ENCODE results near the gene WDR62. TPM values are rescaled to one million over a fixed set of nuclear protein-coding genes. Genes with fewer than 3 reads are reported as not detected.

The WDR62 gene
- total RNA-seq, 1 experiment from 2014 or later = 30.0 TPM

GRCh38 chr19:36027696-36028095 lies 27.0 kb upstream of the WDR62 start:
- Histone ChIP-seq H2BK20ac (ENCODE audit: low read depth, low read length, poor library complexity, severe bottlenecking) (no peak overlapping the region), H3K27me3 (ENCODE audit: insufficient read depth, low read length) (no peaks in the 10 kb centered on the region)

More at GRCh38 chr19:36027696-36028095, 27.0 kb upstream of the WDR62 start:
- Histone ChIP-seq H4K5ac (ENCODE audit: insufficient read length, low read depth, low read length) (no peak overlapping the region), H3K4me2 (ENCODE audit: insufficient read depth, insufficient read length, low read length) (no peak overlapping the region), H4K8ac (replicated peaks; ENCODE audit: insufficient read length, low read depth, low read length) (no peak overlapping the region), H2BK15ac (ENCODE audit: low read depth, low read length) (no peak overlapping the region), H3K4me1 (ENCODE audit: insufficient read depth, low read length) (no peaks in the 10 kb centered on the region; the same call in 1 of the 2 replicates), H3K79me2 (ENCODE audit: insufficient read depth, low read length) (no peaks in the 10 kb centered on the region), H2BK12ac (ENCODE audit: insufficient read length, low read depth, low read length) (no peak overlapping the region), H4K20me1 (ENCODE audit: control insufficient read depth, insufficient read depth, insufficient read length) (no peaks in the 10 kb centered on the region), H3K23me2 (ENCODE audit: insufficient read length, low read depth, low read length, poor library complexity, severe bottlenecking) (peaks cover 6% of the 10 kb centered on the region), H3K23ac (ENCODE audit: insufficient read length, low read depth, low read length) (no peak overlapping the region), H3K9ac (ENCODE audit: extremely low read depth, insufficient read length, low read length) (no peak overlapping the region), H2AFZ (ENCODE audit: low read length) (no peak overlapping the region), H4K91ac (ENCODE audit: insufficient read length, low read depth, low read length) (no peak overlapping the region), H3K9me3 (ENCODE audit: control insufficient read depth, low read depth, low read length) (no peaks in the 10 kb centered on the region), H3K4ac (ENCODE audit: low read depth, low read length) (no peak overlapping the region), H2BK5ac (ENCODE audit: insufficient read length, low read length) (no peak overlapping the region), H2BK120ac (ENCODE audit: low read depth, low read length, poor library complexity, severe bottlenecking) (no peak overlapping the region), H3T11ph (ENCODE audit: low read length) (no peak overlapping the region), H2AK5ac (ENCODE audit: insufficient read length, low read length) (no peak overlapping the region), H3K14ac (ENCODE audit: insufficient read depth, low read length) (no peak overlapping the region), H3K79me1 (ENCODE audit: insufficient read depth, low read depth, low read length, poor library complexity, severe bottlenecking) (no peaks in the 10 kb centered on the region), H3K18ac (ENCODE audit: insufficient read length, low read depth, low read length) (no peak overlapping the region), H3K56ac (ENCODE audit: insufficient read length, low read depth, low read length) (no peak overlapping the region), H3K27ac (ENCODE audit: insufficient read length, low read depth, low read length) (no peak overlapping the region)
- no peaks in the 10 kb centered on the region; a peak in 1 of 4 replicates for H3K4me1 Mint-ChIP-seq
- no CpG with 5 or more reads among the region's 6 CpGs for WGBS (ENCODE audit: extremely low coverage, insufficient read length, low lambda C conversion rate)
- DNase-seq = no peak
- no peak overlapping the region for H3K27ac Mint-ChIP-seq
- TF ChIP-seq, protein P1, sequence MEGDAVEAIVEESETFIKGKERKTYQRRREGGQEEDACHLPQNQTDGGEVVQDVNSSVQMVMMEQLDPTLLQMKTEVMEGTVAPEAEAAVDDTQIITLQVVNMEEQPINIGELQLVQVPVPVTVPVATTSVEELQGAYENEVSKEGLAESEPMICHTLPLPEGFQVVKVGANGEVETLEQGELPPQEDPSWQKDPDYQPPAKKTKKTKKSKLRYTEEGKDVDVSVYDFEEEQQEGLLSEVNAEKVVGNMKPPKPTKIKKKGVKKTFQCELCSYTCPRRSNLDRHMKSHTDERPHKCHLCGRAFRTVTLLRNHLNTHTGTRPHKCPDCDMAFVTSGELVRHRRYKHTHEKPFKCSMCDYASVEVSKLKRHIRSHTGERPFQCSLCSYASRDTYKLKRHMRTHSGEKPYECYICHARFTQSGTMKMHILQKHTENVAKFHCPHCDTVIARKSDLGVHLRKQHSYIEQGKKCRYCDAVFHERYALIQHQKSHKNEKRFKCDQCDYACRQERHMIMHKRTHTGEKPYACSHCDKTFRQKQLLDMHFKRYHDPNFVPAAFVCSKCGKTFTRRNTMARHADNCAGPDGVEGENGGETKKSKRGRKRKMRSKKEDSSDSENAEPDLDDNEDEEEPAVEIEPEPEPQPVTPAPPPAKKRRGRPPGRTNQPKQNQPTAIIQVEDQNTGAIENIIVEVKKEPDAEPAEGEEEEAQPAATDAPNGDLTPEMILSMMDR (conservative IDR thresholded peaks at IDR 0.05) = no peak
- H3K4me3 Mint-ChIP-seq = no peak overlapping the region
- no peaks in the 10 kb centered on the region; a peak in 1 of 5 replicates for H3K9me3 Mint-ChIP-seq
- peaks cover 11 to 38% (median 37%) of the 10 kb centered on the region in 3 experiments for H3K36me3 Mint-ChIP-seq (ENCODE audit: insufficient read depth in 1 of 3, low read depth in 3 of 3)
- no peaks in the 10 kb centered on the region; the same call in 1 of the 2 replicates for H3K27me3 Mint-ChIP-seq (ENCODE audit: low read depth)

Measured in H9 (cell line).